Skin of body (tissue), 2 donors: ENCODE measurements around the gene LCNL1. TPM values are rescaled to one million over a fixed set of nuclear protein-coding genes. Genes with fewer than 3 reads are reported as not detected.
"Not testable (repeated sequence)": the region's sequence is repeated elsewhere in the genome, so short reads cannot be mapped to it uniquely, and the experiment has no call there.

ENCODE experiments used
- DNase-seq: peaks from one replicate; lab custom pipeline; 2025; lab: John Stamatoyannopoulos, UW
- total RNA-seq: library from RNA; depleted of rRNA; stranded (reverse); fragments of >200 nt; gene quantifications from one replicate; pipeline ENCODE4 v1.2.3, GENCODE V29; 2014

Gene LCNL1
- total RNA-seq, 1 donor from 2014 or later, result 0.20 TPM

GRCh38 chr9:136991993-136992818 lies 9.4 kb downstream of the LCNL1 start, which contains the start of gene PAXX:
TSS of gene PAXX (plus strand) at chr9:136992422. CDS start at chr9:136992444, 22 bp downstream.
- peak; percentile 74 for DNase-seq

- DNase-seq, result no peak
Measured at GRCh38 chr9:136992819-136993369, 10.1 kb downstream of the LCNL1 start.

- no peak for DNase-seq
Measured at GRCh38 chr9:136994180-136994887, 11.5 kb downstream of the LCNL1 start.

- no peak for DNase-seq
Measured at GRCh38 chr9:136994888-136995230, 12.1 kb downstream of the LCNL1 start.

GRCh38 chr9:136995362-136995761 lies 12.6 kb downstream of the LCNL1 start:
- no peak for DNase-seq

- DNase-seq, result no peak
Measured at GRCh38 chr9:136995772-136996311, 13.0 kb downstream of the LCNL1 start.

GRCh38 chr9:136996361-136997292 lies 13.8 kb downstream of the LCNL1 start, which contains the start of gene CLIC3:
TSS of gene CLIC3 (minus strand) at chr9:136996568. CDS start at chr9:136996543, 25 bp downstream.
- no peak for DNase-seq

GRCh38 chr9:136997371-136997770 lies 14.6 kb downstream of the LCNL1 start:
- no peak for DNase-seq

GRCh38 chr9:136997830-136998234 lies 15.0 kb downstream of the LCNL1 start:
- DNase-seq, result no peak

- no peak for DNase-seq
Measured at GRCh38 chr9:137000177-137000930, 17.6 kb downstream of the LCNL1 start.

- no peak for DNase-seq
Measured at GRCh38 chr9:137001857-137002645, 19.3 kb downstream of the LCNL1 start.

- DNase-seq, result no peak
Measured at GRCh38 chr9:137002646-137003041, 19.9 kb downstream of the LCNL1 start.

- DNase-seq, result not testable (repeated sequence)
Measured at GRCh38 chr9:137004285-137004684, 21.5 kb downstream of the LCNL1 start.

GRCh38 chr9:137006116-137007003 lies 23.6 kb downstream of the LCNL1 start:
- DNase-seq, result no peak

GRCh38 chr9:137007108-137007815 lies 24.5 kb downstream of the LCNL1 start:
- no peak for DNase-seq

- DNase-seq, result no peak
Measured at GRCh38 chr9:137007816-137008270, 25.1 kb downstream of the LCNL1 start.

- no peak for DNase-seq
Measured at GRCh38 chr9:137008312-137008711, 25.5 kb downstream of the LCNL1 start.
